HepG2 (cell line): ENCODE measurements around the gene RPL19. TPM values are rescaled to one million over a fixed set of nuclear protein-coding genes. Genes with fewer than 3 reads are reported as not detected.

ENCODE experiments used
- ATRX ChIP-seq: sonication (generic); formaldehyde crosslinking; IDR thresholded peaks from 2 replicates; pipeline ENCODE4 v1.4.0; 2020; ENCODE audit warnings: missing genetic modification reagents, borderline replicate concordance
- EP300 ChIP-seq, 3 experiments: sonication (generic) in 1 of 3; formaldehyde crosslinking in 1 of 3; IDR thresholded peaks; 2 replicates each; pipeline versions ENCODE4 v1.5.1 to v1.6.1; 2011 to 2020; ENCODE audit warnings: low read depth in 2 of 3, low read length in 2 of 3, borderline replicate concordance in 1 of 3, improper control_type of control experiment in 1 of 3, mild to moderate bottlenecking in 1 of 3, missing genetic modification reagents in 1 of 3, moderate library complexity in 1 of 3
- ERF ChIP-seq: IDR thresholded peaks from 2 replicates; pipeline ENCODE4 v1.6.1; 2018; ENCODE audit warnings: missing biosample characterization, missing genetic modification reagents
- HOXA5 ChIP-seq: sonication (generic); formaldehyde crosslinking; IDR thresholded peaks from 2 replicates; pipeline ENCODE4 v1.4.0; 2020; ENCODE audit warnings: missing genetic modification reagents
- JUND ChIP-seq: sonication (generic); formaldehyde crosslinking; IDR thresholded peaks from 2 replicates; pipeline ENCODE4 v1.8.0; 2022; ENCODE audit warnings: mild to moderate bottlenecking, missing genetic modification reagents
- MYNN ChIP-seq: sonication (generic); formaldehyde crosslinking; IDR thresholded peaks from 2 replicates; pipeline ENCODE4 v1.4.0; 2020; ENCODE audit warnings: mild to moderate bottlenecking, low read depth, missing genetic modification reagents
- RERE ChIP-seq: IDR thresholded peaks from 2 replicates; pipeline ENCODE4 v1.6.1; 2016; ENCODE audit warnings: low read depth, missing genetic modification reagents, missing compliant biosample characterization
- RXRA ChIP-seq: sonication (generic); formaldehyde crosslinking; IDR thresholded peaks from 2 replicates; pipeline ENCODE4 v1.5.1; 2020; ENCODE audit warnings: missing genetic modification reagents
- SOX6 ChIP-seq, 2 experiments: fragments of 450-650 bp in 1 of 2; sonication (generic) in 1 of 2; formaldehyde crosslinking in 1 of 2; IDR thresholded peaks; 2 replicates each; pipeline versions ENCODE4 v1.4.0 to v1.6.1; 2017 to 2020; ENCODE audit warnings: antibody characterized with exemption in 1 of 2, mild to moderate bottlenecking in 1 of 2, missing genetic modification reagents in 1 of 2
- XRCC5 ChIP-seq: fragments of 200-400 bp; formaldehyde crosslinking; optimal IDR thresholded peaks from 2 replicates; pipeline ENCODE3; 2017; ENCODE audit warnings: mild to moderate bottlenecking, low read length
- ZBTB33 ChIP-seq: sonication (generic); formaldehyde crosslinking; IDR thresholded peaks from 2 replicates; pipeline ENCODE4 v1.4.0; 2020; ENCODE audit warnings: missing genetic modification reagents
- ZFP90 ChIP-seq: sonication (generic); formaldehyde crosslinking; IDR thresholded peaks from 2 replicates; pipeline ENCODE4 v1.8.0; 2022; ENCODE audit warnings: missing genetic modification reagents, mild to moderate bottlenecking, inconsistent platforms, borderline replicate concordance
- ZNF451 ChIP-seq: sonication (generic); formaldehyde crosslinking; IDR thresholded peaks from 2 replicates; pipeline ENCODE4 v1.5.0; 2020; ENCODE audit warnings: mild to moderate bottlenecking, missing genetic modification reagents
- ZNF761 ChIP-seq: sonication (generic); formaldehyde crosslinking; conservative IDR thresholded peaks from 2 replicates; pipeline ENCODE4 v1.4.0; 2020; ENCODE audit warnings: mild to moderate bottlenecking, missing genetic modification reagents
- ZNF780A ChIP-seq: sonication (generic); formaldehyde crosslinking; IDR thresholded peaks from 2 replicates; pipeline ENCODE4 v1.8.0; 2022; ENCODE audit warnings: mild to moderate bottlenecking, missing genetic modification reagents, moderate library complexity
- polyA plus RNA-seq, 8 experiments: library from polyadenylated mRNA; depleted of rRNA in 3 of 8; stranded (reverse) in 7 of 8; unstranded in 1 of 8; fragments of >200 nt; fragmentation: Illumina TruSeq in 4 of 8; extraction: Trizol in 4 of 8; gene quantifications; 2 replicates each; pipeline versions ENCODE4 v1.2.1 to v1.2.3, GENCODE V29; 2011 to 2016; ENCODE audit warnings: low read depth in 4 of 8, missing spikeins in 1 of 8, mixed read lengths in 1 of 8; ENCODE audit not compliant: insufficient read depth in 1 of 8
- total RNA-seq, 5 experiments: library from RNA; depleted of rRNA; stranded (reverse); fragments of >200 nt; fragmentation: Illumina TruSeq; extraction: Trizol; gene quantifications; 2 replicates each; pipeline ENCODE4 v1.2.3, GENCODE V29; 2016; ENCODE audit warnings: low read depth in 1 of 5
- TF ChIP-seq, protein P1 (sequence below): sonication (generic); formaldehyde crosslinking; IDR thresholded peaks from 2 replicates; pipeline ENCODE4 v1.8.1; 2022; ENCODE audit warnings: low read depth, mild to moderate bottlenecking, missing genetic modification reagents

Gene RPL19
- total and polyA plus RNA-seq, 2 of the 13 experiments (the other 11 are each of a cell fraction or from before 2014, with no cell fraction given) = 2,522 to 2,768 TPM

DNA sequence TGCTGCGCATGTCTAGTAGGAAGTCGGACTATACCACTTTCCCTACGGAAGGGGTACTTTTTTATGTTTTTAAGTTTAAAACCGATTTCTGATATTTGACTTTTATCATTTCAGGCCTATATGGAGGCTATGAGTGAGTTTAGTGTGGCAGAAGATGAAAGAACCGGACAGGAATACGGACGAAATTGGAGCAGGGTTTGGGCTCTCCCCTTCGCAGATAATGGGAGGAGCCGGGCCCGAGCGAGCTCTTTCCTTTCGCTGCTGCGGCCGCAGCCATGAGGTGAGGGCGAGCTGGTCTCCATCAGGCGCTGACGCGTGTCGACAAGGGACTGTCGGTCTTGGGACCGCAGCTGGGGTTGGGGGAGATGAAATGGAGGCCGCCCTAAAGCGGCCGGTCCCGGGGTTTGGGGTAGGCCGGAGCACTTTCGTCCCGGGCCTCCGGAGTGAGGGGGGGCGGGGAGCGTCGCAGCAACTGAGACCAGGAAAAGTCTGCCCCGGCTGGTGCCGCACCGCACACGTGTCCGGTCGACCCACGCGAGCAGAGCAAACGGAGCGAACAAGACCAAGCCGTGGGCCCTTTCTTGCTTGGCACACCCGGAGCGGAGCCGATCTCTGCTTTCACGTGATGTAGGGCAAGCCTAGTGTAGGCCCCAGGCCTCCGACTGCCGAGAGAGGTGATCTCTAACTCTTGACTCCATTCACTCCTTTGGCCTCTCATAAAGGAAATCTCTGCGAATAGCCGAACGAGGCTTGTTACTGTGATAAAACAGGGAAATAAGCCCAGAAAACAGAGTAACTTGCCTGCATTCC, at the start of gene RPL19 (continued):
- TF ChIP-seq MYNN (no peak; the same call in none of the 2 replicates), SOX6 (IDR thresholded peaks at IDR 0.05) (no peak), SOX6 (CRISPR knock-in tag; IDR thresholded peaks at IDR 0.05) (peak; percentile 60), ERF (CRISPR knock-in tag) (peak; percentile 52), ZNF761 (peak; percentile 89; the same call in 1 of the 2 replicates), RERE (CRISPR knock-in tag) (no peak; the same call in 1 of the 2 replicates), ATRX (no peak), EP300 (IDR thresholded peaks at IDR 0.05; ENCODE audit: low read depth in 2 of 2, low read length in 2 of 2) (no peak), EP300 (CRISPR knock-in tag; IDR thresholded peaks at IDR 0.05; ENCODE audit: borderline replicate concordance) (peak; percentile 11; the same call in 1 of the 2 replicates), RXRA (CRISPR knock-in tag) (peak; percentile 47; the same call in 1 of the 2 replicates), ZNF451 (CRISPR knock-in tag) (peak; percentile 93), ZNF780A (CRISPR knock-in tag) (no peak), JUND (0 out of 2 replicates have a peak, but pooled peaks have one; percentile 15), XRCC5 (no peak), ZBTB33 (CRISPR knock-in tag) (peak; percentile 5; the same call in 1 of the 2 replicates), ZFP90 (CRISPR knock-in tag) (peak; percentile 26; the same call in 1 of the 2 replicates), HOXA5 (no peak; the same call in none of the 2 replicates)
- TF ChIP-seq, protein P1, sequence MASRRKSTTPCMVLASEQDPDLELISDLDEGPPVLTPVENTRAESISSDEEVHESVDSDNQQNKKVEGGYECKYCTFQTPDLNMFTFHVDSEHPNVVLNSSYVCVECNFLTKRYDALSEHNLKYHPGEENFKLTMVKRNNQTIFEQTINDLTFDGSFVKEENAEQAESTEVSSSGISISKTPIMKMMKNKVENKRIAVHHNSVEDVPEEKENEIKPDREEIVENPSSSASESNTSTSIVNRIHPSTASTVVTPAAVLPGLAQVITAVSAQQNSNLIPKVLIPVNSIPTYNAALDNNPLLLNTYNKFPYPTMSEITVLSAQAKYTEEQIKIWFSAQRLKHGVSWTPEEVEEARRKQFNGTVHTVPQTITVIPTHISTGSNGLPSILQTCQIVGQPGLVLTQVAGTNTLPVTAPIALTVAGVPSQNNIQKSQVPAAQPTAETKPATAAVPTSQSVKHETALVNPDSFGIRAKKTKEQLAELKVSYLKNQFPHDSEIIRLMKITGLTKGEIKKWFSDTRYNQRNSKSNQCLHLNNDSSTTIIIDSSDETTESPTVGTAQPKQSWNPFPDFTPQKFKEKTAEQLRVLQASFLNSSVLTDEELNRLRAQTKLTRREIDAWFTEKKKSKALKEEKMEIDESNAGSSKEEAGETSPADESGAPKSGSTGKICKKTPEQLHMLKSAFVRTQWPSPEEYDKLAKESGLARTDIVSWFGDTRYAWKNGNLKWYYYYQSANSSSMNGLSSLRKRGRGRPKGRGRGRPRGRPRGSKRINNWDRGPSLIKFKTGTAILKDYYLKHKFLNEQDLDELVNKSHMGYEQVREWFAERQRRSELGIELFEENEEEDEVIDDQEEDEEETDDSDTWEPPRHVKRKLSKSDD (CRISPR knock-in tag) = no peak; the same call in 1 of the 2 replicates
